ENCODE data around the gene TCL1B.

GRCh38 chr14:95701846-95702221, 15.6 kb downstream of the TCL1B start:
- TF ChIP-seq EZH2 (IDR thresholded peaks at IDR 0.05; ENCODE audit: insufficient read depth, poor library complexity, severe bottlenecking) (no peak), EZH2phosphoT487 (IDR thresholded peaks at IDR 0.05; ENCODE audit: insufficient read depth, low read depth) (no peak)
